HepG2 (cell line): ENCODE data around the gene SPATA33. TPM values are rescaled to one million over a fixed set of nuclear protein-coding genes. Genes with fewer than 3 reads are reported as not detected.
A peak's percentile ranks its signal among the peaks of the same experiment; 100 is the strongest.

ENCODE experiments used
- AGO2 ChIP-seq: fragments of 200-400 bp; formaldehyde crosslinking; optimal IDR thresholded peaks from 2 replicates; pipeline ENCODE3; 2017; ENCODE audit warnings: mild to moderate bottlenecking, low read depth, low read length, moderate library complexity
- IRF2 ChIP-seq: IDR thresholded peaks from 2 replicates; pipeline ENCODE4 v1.6.1; 2018; ENCODE audit warnings: missing genetic modification reagents, missing compliant biosample characterization
- KDM6A ChIP-seq: IDR thresholded peaks from 2 replicates; pipeline ENCODE4 v1.6.1; 2016; ENCODE audit warnings: low read depth
- NCOA2 ChIP-seq: sonication (generic); formaldehyde crosslinking; IDR thresholded peaks from 2 replicates; pipeline ENCODE4 v1.8.0; 2022; ENCODE audit warnings: inconsistent platforms
- ONECUT2 ChIP-seq: sonication (generic); formaldehyde crosslinking; IDR thresholded peaks from 2 replicates; pipeline ENCODE4 v1.4.0; 2020; ENCODE audit warnings: missing genetic modification reagents
- PHF5A ChIP-seq: IDR thresholded peaks from one replicate; pipeline ENCODE4 v1.6.1; 2018; ENCODE audit warnings: low read depth, missing genetic modification reagents; ENCODE audit not compliant: unreplicated experiment
- SKI ChIP-seq: fragments of 450-650 bp; IDR thresholded peaks from one replicate; pipeline ENCODE4 v1.6.1; 2018; ENCODE audit warnings: mild to moderate bottlenecking; ENCODE audit not compliant: partially characterized antibody
- SP5 ChIP-seq: IDR thresholded peaks from 2 replicates; pipeline ENCODE4 v1.6.1; 2016; ENCODE audit warnings: low read depth, borderline replicate concordance
- STAG1 ChIP-seq: sonication (generic); formaldehyde crosslinking; IDR thresholded peaks from 2 replicates; pipeline ENCODE4 v1.4.0; 2020; ENCODE audit warnings: missing genetic modification reagents
- YY1 ChIP-seq: IDR thresholded peaks from 2 replicates; pipeline ENCODE4 v1.6.1; 2011; ENCODE audit warnings: low read length, low read depth, moderate library complexity, mild to moderate bottlenecking; ENCODE audit not compliant: insufficient read depth, insufficient replicate concordance
- ZNF768 ChIP-seq: sonication (generic); formaldehyde crosslinking; IDR thresholded peaks from 2 replicates; pipeline ENCODE4 v1.4.0; 2020; ENCODE audit warnings: missing genetic modification reagents
- ZNF782 ChIP-seq: sonication (generic); formaldehyde crosslinking; IDR thresholded peaks from 2 replicates; pipeline ENCODE4 v1.4.0; 2020; ENCODE audit warnings: missing genetic modification reagents, mild to moderate bottlenecking, borderline replicate concordance
- polyA plus RNA-seq, 8 experiments: library from polyadenylated mRNA; depleted of rRNA in 3 of 8; stranded (reverse) in 7 of 8; unstranded in 1 of 8; fragments of >200 nt; fragmentation: Illumina TruSeq in 4 of 8; extraction: Trizol in 4 of 8; gene quantifications; 2 replicates each; pipeline versions ENCODE4 v1.2.1 to v1.2.3, GENCODE V29; 2011 to 2016; ENCODE audit warnings: low read depth in 4 of 8, missing spikeins in 1 of 8, mixed read lengths in 1 of 8; ENCODE audit not compliant: insufficient read depth in 1 of 8
- total RNA-seq, 5 experiments: library from RNA; depleted of rRNA; stranded (reverse); fragments of >200 nt; fragmentation: Illumina TruSeq; extraction: Trizol; gene quantifications; 2 replicates each; pipeline ENCODE4 v1.2.3, GENCODE V29; 2016; ENCODE audit warnings: low read depth in 1 of 5
- TF ChIP-seq, protein P1 (sequence below): sonication (generic); formaldehyde crosslinking; IDR thresholded peaks from 2 replicates; pipeline ENCODE4 v1.4.0; 2020; ENCODE audit warnings: missing genetic modification reagents
- TF ChIP-seq, protein P2 (sequence below): sonication (generic); formaldehyde crosslinking; IDR thresholded peaks from 2 replicates; pipeline ENCODE4 v1.4.0; 2020; ENCODE audit warnings: mild to moderate bottlenecking, missing genetic modification reagents, borderline replicate concordance

SPATA33 gene
- total and polyA plus RNA-seq, 2 of the 13 experiments (the other 11 are each of a cell fraction or from before 2014, with no cell fraction given): 5.7 to 11.0 TPM

DNA sequence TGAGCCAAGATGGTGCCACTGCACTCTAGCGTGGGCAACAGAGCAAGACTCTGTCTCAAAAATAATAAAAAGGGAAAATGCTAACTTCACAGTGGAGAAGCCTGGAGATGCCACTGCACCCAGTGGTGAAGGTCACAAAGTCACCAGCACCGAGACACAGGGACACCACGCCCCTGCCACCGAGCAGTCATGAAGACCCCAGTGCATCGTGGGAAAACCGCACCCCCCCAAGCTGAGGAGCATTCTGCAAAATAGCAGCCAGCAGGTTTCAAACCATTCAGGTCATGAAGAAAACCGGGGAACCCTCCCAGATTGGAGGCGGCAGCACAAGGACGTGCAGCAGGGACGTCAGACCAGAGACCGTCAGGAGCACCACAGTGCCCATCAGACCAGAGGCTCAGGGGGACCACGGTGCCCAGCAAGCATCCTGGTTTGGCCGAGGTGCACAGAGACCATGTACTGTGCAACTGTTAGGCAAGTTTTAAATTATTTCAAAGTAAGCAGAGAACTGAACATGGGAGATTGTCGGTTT, 13.8 kb upstream of the SPATA33 start (continued):
- TF ChIP-seq, protein P1, sequence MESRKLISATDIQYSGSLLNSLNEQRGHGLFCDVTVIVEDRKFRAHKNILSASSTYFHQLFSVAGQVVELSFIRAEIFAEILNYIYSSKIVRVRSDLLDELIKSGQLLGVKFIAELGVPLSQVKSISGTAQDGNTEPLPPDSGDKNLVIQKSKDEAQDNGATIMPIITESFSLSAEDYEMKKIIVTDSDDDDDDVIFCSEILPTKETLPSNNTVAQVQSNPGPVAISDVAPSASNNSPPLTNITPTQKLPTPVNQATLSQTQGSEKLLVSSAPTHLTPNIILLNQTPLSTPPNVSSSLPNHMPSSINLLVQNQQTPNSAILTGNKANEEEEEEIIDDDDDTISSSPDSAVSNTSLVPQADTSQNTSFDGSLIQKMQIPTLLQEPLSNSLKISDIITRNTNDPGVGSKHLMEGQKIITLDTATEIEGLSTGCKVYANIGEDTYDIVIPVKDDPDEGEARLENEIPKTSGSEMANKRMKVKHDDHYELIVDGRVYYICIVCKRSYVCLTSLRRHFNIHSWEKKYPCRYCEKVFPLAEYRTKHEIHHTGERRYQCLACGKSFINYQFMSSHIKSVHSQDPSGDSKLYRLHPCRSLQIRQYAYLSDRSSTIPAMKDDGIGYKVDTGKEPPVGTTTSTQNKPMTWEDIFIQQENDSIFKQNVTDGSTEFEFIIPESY (CRISPR knock-in tag): no peak
- no peak for TF ChIP-seq IRF2 (CRISPR knock-in tag)
- peak; percentile 60 for TF ChIP-seq AGO2
- no peak for TF ChIP-seq ONECUT2 (CRISPR knock-in tag)
- no peak for TF ChIP-seq YY1
- TF ChIP-seq SP5 (CRISPR knock-in tag): no peak
- TF ChIP-seq ZNF768 (CRISPR knock-in tag): peak; percentile 18; the same call in 1 of the 2 replicates
- TF ChIP-seq, protein P2, sequence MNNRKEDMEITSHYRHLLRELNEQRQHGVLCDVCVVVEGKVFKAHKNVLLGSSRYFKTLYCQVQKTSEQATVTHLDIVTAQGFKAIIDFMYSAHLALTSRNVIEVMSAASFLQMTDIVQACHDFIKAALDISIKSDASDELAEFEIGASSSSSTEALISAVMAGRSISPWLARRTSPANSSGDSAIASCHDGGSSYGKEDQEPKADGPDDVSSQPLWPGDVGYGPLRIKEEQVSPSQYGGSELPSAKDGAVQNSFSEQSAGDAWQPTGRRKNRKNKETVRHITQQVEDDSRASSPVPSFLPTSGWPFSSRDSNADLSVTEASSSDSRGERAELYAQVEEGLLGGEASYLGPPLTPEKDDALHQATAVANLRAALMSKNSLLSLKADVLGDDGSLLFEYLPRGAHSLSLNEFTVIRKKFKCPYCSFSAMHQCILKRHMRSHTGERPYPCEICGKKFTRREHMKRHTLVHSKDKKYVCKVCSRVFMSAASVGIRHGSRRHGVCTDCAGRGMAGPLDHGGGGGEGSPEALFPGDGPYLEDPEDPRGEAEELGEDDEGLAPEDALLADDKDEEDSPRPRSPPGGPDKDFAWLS (CRISPR knock-in tag): no peak
- TF ChIP-seq SKI: no peak
- TF ChIP-seq NCOA2 (CRISPR knock-in tag): no peak
- TF ChIP-seq STAG1 (CRISPR knock-in tag): no peak
- TF ChIP-seq ZNF782 (CRISPR knock-in tag): no peak
- TF ChIP-seq KDM6A (CRISPR knock-in tag): no peak
- no peak for TF ChIP-seq PHF5A (CRISPR knock-in tag)
